ENCODE data around the gene RCC2. TPM values are rescaled to one million over a fixed set of nuclear protein-coding genes. Genes with fewer than 3 reads are reported as not detected.
A peak's percentile ranks its signal among the peaks of the same experiment; 100 is the strongest.
"Not testable (repeated sequence)": the region's sequence is repeated elsewhere in the genome, so short reads cannot be mapped to it uniquely, and the experiment has no call there.

RCC2 gene
- total RNA-seq, 1 donor from 2014 or later = 196 TPM

DNA sequence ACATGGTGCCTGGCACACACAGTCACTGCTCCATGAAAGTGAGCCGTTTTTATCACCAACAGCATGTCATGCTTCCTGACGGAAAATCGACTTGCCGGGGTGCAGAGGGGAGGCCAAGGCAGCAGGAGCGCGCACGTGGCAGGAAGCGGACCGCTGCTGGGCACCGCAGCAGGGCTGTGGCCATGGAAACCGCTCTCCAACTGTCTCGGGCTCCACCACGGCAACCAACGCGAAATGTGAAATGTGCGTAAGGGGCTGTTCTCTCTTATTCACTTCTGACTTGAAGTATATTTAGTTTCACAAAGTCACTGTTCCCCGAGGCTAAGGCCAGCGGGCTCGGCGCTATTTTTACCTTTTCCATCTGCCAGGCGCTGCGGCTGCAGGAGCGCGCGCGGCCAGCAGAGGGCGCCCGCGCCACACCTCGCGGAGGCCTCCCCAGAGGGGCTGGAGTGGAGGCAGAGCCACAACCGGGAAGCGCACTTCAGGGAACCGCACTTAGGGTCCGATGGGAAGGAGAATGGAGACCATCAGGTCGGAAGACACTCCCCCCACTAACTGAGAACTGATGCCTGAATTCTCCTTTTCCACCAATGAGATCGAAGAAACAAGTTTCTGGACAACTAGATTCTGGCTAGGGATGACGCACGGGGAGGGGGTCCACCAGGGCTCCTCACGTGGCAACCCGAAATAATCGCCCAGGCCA, 19.7 kb downstream of the RCC2 start:
- H3K4me3 Mint-ChIP-seq (ENCODE audit: low read depth) = no peak overlapping the region
- H3K27ac Mint-ChIP-seq = no peak overlapping the region
- TF ChIP-seq, protein P1, sequence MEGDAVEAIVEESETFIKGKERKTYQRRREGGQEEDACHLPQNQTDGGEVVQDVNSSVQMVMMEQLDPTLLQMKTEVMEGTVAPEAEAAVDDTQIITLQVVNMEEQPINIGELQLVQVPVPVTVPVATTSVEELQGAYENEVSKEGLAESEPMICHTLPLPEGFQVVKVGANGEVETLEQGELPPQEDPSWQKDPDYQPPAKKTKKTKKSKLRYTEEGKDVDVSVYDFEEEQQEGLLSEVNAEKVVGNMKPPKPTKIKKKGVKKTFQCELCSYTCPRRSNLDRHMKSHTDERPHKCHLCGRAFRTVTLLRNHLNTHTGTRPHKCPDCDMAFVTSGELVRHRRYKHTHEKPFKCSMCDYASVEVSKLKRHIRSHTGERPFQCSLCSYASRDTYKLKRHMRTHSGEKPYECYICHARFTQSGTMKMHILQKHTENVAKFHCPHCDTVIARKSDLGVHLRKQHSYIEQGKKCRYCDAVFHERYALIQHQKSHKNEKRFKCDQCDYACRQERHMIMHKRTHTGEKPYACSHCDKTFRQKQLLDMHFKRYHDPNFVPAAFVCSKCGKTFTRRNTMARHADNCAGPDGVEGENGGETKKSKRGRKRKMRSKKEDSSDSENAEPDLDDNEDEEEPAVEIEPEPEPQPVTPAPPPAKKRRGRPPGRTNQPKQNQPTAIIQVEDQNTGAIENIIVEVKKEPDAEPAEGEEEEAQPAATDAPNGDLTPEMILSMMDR (IDR thresholded peaks at IDR 0.05; ENCODE audit: unreplicated experiment) = peak; percentile 99
- H3K27me3 Mint-ChIP-seq = no peaks in the 10 kb centered on the region
- H3K36me3 Mint-ChIP-seq (ENCODE audit: insufficient read depth) = peaks cover 47% of the 10 kb centered on the region
- H3K4me1 Mint-ChIP-seq (ENCODE audit: low read depth) = peaks cover 2% of the 10 kb centered on the region
- no peaks in the 10 kb centered on the region for H3K9me3 Mint-ChIP-seq (ENCODE audit: low read depth)
- DNase-seq (ENCODE audit: low spot score, unreplicated experiment) = peak; percentile 64

DNA sequence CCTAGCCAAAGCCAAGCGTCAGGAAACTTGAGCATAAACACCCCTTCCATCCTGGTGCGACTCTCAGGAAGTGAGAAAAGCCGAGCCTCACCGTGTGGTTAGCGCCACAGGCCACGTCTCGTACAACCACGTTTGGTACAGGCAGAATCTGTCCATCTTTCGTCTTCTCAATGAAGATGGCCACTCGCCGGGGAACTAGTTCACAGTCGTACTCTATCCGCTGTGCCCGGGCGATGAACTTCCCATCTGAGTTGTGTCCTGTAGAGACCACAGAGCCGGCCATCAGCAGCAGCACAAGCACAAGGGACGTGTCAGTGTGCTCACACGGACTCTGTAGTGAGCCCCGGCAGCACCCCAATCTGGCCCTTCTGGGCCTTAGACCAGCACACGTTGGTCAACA, 23.1 kb downstream of the RCC2 start:
- Mint-ChIP-seq H3K4me1 (ENCODE audit: low read depth) (peaks cover 2% of the 10 kb centered on the region), H3K27ac (no peak overlapping the region), H3K4me3 (ENCODE audit: low read depth) (no peak overlapping the region), H3K36me3 (ENCODE audit: insufficient read depth) (peaks cover 40% of the 10 kb centered on the region), H3K27me3 (no peaks in the 10 kb centered on the region), H3K9me3 (ENCODE audit: low read depth) (no peaks in the 10 kb centered on the region)
- DNase-seq (ENCODE audit: low spot score, unreplicated experiment) = no peak
- TF ChIP-seq, protein P1 (IDR thresholded peaks at IDR 0.05; ENCODE audit: unreplicated experiment) = no peak

DNA sequence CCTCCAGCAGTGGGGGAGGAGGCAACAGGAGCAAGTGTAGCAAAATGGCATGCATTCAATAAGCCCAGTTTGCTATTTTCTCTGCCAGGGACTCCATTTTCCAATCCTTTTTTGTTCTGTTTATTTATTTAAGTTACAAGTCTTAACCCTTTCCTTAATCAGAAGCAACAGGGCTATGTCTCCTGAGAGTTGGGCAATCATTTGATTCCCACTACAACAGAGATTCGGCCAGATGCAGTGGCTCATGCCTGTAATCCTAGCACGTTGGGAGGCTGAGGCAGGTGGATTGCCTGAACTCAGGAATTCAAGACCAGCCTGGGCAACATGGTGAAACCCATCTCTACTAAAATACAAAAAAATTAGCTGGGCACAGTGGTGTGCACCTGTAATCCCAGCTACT, 25.5 kb downstream of the RCC2 start:
- Mint-ChIP-seq H3K4me1 (ENCODE audit: low read depth) (no peaks in the 10 kb centered on the region), H3K27ac (no peak overlapping the region), H3K9me3 (ENCODE audit: low read depth) (no peaks in the 10 kb centered on the region), H3K27me3 (no peaks in the 10 kb centered on the region), H3K4me3 (ENCODE audit: low read depth) (no peak overlapping the region), H3K36me3 (ENCODE audit: insufficient read depth) (peaks cover 39% of the 10 kb centered on the region)
- TF ChIP-seq, protein P1 (IDR thresholded peaks at IDR 0.05; ENCODE audit: unreplicated experiment) = no peak
- no peak for DNase-seq (ENCODE audit: low spot score, unreplicated experiment)

DNA sequence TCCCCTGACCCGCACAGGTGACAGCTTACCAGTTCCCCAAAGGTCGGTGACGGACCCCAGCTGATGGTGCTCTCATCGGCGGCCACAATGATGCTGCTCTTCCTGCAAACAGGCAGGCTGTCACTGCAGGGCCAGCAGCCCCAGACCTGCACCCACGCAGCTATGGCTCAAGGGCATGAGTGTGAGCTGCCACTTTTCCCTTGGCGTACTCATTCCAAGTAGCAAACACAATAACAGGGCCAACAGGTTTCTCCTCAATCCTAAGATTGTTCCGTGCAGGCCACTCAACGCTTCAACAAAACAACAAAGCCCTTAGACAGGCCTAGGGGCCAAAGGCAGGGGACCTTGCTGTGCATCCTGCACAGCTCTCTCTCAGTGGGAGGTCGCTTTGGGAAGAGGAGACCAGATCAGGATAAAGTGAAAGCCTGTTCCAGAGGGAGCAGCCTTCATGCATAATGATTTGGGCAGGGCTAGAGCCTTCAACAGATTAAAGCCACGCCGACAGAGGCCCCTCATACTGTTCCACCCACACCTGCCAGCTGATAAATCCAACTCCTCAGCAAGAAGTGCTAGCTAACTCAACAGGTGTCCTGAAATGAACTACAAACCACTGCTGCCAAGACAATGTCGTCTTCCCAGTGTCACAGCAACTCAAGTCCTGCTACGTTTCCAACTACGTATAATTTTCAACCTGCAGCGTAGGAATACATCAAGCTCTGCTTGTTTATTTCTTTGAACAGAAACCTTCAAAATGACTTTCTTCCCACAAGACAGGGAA, 27.2 kb downstream of the RCC2 start:
- H3K27ac Mint-ChIP-seq = peak overlapping the region; percentile 45
- peaks cover 46% of the 10 kb centered on the region for H3K36me3 Mint-ChIP-seq (ENCODE audit: insufficient read depth)
- H3K9me3 Mint-ChIP-seq (ENCODE audit: low read depth) = no peaks in the 10 kb centered on the region
- H3K27me3 Mint-ChIP-seq = no peaks in the 10 kb centered on the region
- TF ChIP-seq, protein P1 (IDR thresholded peaks at IDR 0.05; ENCODE audit: unreplicated experiment) = no peak
- no peaks in the 10 kb centered on the region for H3K4me1 Mint-ChIP-seq (ENCODE audit: low read depth)
- DNase-seq (ENCODE audit: low spot score, unreplicated experiment) = no peak
- H3K4me3 Mint-ChIP-seq (ENCODE audit: low read depth) = no peak overlapping the region

DNA sequence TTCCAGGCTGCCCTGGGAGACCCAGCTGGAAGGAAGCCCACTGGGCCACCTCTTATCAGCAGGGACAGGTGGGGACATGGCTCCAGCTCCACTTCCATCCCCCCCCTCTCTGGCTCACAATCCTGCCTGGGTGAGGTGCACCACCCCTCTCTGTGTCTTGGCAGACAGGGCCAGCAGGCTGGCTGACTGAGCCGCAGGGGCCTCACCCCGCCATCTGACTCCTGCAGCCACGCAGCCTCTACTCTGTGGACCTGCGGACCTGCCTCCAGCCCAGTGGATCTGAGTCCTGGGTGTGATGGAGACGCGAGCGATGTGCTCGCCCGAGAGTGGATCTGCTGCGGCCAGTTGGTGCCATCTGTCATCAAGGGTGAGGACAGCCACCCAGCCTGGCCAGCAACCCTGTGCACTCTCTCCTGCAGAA, 30.1 kb downstream of the RCC2 start:
- Mint-ChIP-seq H3K4me3 (ENCODE audit: low read depth) (no peak overlapping the region), H3K27me3 (no peaks in the 10 kb centered on the region), H3K4me1 (ENCODE audit: low read depth) (no peaks in the 10 kb centered on the region), H3K9me3 (ENCODE audit: low read depth) (no peaks in the 10 kb centered on the region), H3K36me3 (ENCODE audit: insufficient read depth) (peaks cover 28% of the 10 kb centered on the region), H3K27ac (peak overlapping the region; percentile 24)
- DNase-seq (ENCODE audit: low spot score, unreplicated experiment) = no peak
- TF ChIP-seq, protein P1 (IDR thresholded peaks at IDR 0.05; ENCODE audit: unreplicated experiment) = no peak

DNA sequence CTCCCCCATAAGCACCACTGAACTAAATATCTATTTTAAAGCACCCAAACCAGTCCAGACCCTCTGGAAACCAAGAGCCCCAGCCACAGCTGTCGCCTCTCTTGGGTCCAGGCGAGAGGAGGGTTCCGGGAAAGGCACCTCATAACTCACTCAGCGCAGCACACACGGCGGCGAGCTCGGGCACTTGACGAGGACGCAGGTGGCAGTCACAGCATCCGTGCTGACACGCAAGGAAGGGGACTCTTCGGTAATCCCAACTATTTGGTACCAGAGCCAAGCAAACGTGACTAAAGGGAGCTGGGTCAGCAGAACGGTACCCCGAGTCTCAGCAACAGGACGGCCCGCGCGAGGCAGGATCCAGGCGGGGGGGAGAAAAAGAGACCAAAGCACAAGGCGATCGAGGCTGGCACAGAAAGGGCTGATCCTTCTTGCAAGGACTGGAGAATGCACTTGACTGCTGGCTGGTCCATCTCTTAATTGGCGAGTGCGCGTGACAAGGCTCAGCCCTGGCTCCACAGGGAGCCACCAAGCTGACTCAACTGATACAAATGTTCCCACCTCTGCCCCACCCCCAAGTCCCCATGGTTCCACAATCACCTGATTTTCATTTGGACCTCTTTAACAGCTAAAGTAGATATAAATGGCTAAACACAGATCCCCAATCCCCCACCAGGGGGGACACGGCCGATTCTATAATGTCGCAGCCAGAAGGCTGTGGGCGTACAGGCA, 31.5 kb downstream of the RCC2 start:
- not testable (repeated sequence) for H3K4me3 Mint-ChIP-seq (ENCODE audit: low read depth); H3K4me1 Mint-ChIP-seq (ENCODE audit: low read depth); H3K27ac Mint-ChIP-seq

DNA sequence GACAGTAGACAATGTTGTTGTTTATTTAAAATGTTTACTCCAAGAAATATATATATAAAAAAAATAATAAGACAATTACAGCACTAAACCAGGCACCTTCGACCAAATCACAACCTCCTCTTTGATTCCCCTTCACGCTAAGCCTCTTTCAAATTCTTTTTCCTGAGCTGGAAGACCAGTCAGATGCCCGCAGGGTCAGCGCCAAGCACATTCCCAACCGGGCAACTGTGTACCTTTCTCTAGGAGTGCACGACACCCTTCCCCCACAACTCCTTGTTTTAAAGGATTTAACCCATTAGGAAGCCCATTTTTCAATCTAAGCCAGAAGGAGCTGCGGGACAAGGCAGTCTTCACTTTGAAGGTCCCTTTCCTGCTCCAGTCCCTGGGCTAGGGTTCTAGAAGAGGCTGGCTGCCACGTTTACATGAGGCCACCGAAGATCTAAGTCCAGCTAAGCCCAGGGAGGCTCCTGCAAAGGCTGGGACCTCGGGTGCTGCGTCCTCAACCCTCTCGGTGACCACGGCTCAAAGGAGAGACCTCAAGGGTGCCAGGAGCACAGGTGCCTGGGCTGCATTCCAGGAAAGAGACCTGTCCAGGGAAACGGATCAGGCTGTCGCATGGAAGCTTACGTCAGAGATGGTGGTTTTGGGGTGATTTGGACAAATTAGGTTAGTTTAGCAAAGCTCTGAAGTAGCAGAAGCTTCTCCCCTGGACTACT, 32.6 kb downstream of the RCC2 start:
- H3K9me3 Mint-ChIP-seq (ENCODE audit: low read depth); H3K27ac Mint-ChIP-seq; DNase-seq (ENCODE audit: low spot score, unreplicated experiment); H3K4me3 Mint-ChIP-seq (ENCODE audit: low read depth); H3K27me3 Mint-ChIP-seq; H3K4me1 Mint-ChIP-seq (ENCODE audit: low read depth): not testable (repeated sequence)
- H3K36me3 Mint-ChIP-seq (ENCODE audit: insufficient read depth) = peaks cover 23% of the 10 kb centered on the region

More for the DNA sequence above, 31.5 kb downstream of the RCC2 start:
- H3K36me3 Mint-ChIP-seq (ENCODE audit: insufficient read depth) = peaks cover 24% of the 10 kb centered on the region
- not testable (repeated sequence) for H3K9me3 Mint-ChIP-seq (ENCODE audit: low read depth); H3K27me3 Mint-ChIP-seq; DNase-seq (ENCODE audit: low spot score, unreplicated experiment)

All from progenitor cell of endocrine pancreas (in vitro differentiated cells).